ENCODE results near the gene ZNF774. TPM values are rescaled to one million over a fixed set of nuclear protein-coding genes. Genes with fewer than 3 reads are reported as not detected.
"Not testable (repeated sequence)": the region's sequence is repeated elsewhere in the genome, so short reads cannot be mapped to it uniquely, and the experiment has no call there.

The ZNF774 gene
- 1 to 10 TPM; 1.6 to 2.1 TPM for total RNA-seq

GRCh38 chr15:90352107-90352893, at the start of gene ZNF774:
Gene ZNF774 (plus strand): TSS chr15:90352284. CDS start chr15:90354661, 2,377 bp downstream.
- CTCF ChIA-PET: interaction anchor here (0.8 to 2.5 kb wide), 5 partner anchors 9 to 62 kb away, joined by 3 to 16 read pairs (median 4); no protein-coding TSS in a partner anchor
- Mint-ChIP-seq H3K9me3 (ENCODE audit: low read depth) (no peaks in the 10 kb centered on the region), H3K4me1 (peaks cover 25% of the 10 kb centered on the region), H3K36me3 (no peaks in the 10 kb centered on the region), H3K27ac (peak within 1 kb of the TSS; percentile 67), H3K4me3 (peak within 1 kb of the TSS; percentile 81), H3K27me3 (peaks cover 11% of the 10 kb centered on the region)
- DNase-seq (peak; percentile 95), ATAC-seq (peak; percentile 99)

- H3K27me3 Mint-ChIP-seq; ATAC-seq; H3K4me3 Mint-ChIP-seq; H3K27ac Mint-ChIP-seq; H3K9me3 Mint-ChIP-seq (ENCODE audit: low read depth); H3K36me3 Mint-ChIP-seq: not testable (repeated sequence)
- CTCF ChIA-PET: interaction anchor here (2.8 to 7.3 kb wide), 3 partner anchors 12 to 177 kb away, joined by 16 to 65 read pairs (median 28); no protein-coding TSS in a partner anchor
- peaks cover 43% of the 10 kb centered on the region for H3K4me1 Mint-ChIP-seq
- DNase-seq: peak; percentile 12
Measured at GRCh38 chr15:90305355-90305754, 46.7 kb upstream of the ZNF774 start.

- ATAC-seq: no peak
Measured at GRCh38 chr15:90305932-90306331, 46.2 kb upstream of the ZNF774 start.

GRCh38 chr15:90306560-90306959, 45.5 kb upstream of the ZNF774 start:
- H3K9me3 Mint-ChIP-seq (ENCODE audit: low read depth): no peaks in the 10 kb centered on the region
- H3K4me1 Mint-ChIP-seq: peaks cover 32% of the 10 kb centered on the region
- DNase-seq: peak; percentile 74
- CTCF ChIA-PET: interaction anchor here (0.6 to 7.3 kb wide), 10 partner anchors 8 to 628 kb away, joined by 3 to 65 read pairs (median 4); partner anchors contain the start of genes HDDC3 and UNC45A
- H3K27me3 Mint-ChIP-seq: peaks cover 9% of the 10 kb centered on the region
- H3K27ac Mint-ChIP-seq: peak overlapping the region; percentile 54
- H3K36me3 Mint-ChIP-seq: no peaks in the 10 kb centered on the region
- peak overlapping the region; percentile 5 for H3K4me3 Mint-ChIP-seq
- ATAC-seq: peak; percentile 96

More at GRCh38 chr15:90305932-90306331, 46.2 kb upstream of the ZNF774 start:
- Mint-ChIP-seq H3K9me3 (ENCODE audit: low read depth) (no peaks in the 10 kb centered on the region), H3K27me3 (peaks cover 3% of the 10 kb centered on the region), H3K27ac (peak overlapping the region; percentile 54), H3K36me3 (no peaks in the 10 kb centered on the region), H3K4me1 (peaks cover 38% of the 10 kb centered on the region), H3K4me3 (peak overlapping the region; percentile 5)
- CTCF ChIA-PET: interaction anchor here (0.6 to 7.3 kb wide), 8 partner anchors 13 to 629 kb away, joined by 3 to 65 read pairs (median 6); partner anchors contain the start of genes HDDC3 and UNC45A
- DNase-seq: peak; percentile 9

- DNase-seq (peak; percentile 39), ATAC-seq (no peak)
- Mint-ChIP-seq H3K4me3 (no peak overlapping the region), H3K4me1 (peaks cover 28% of the 10 kb centered on the region), H3K27ac (no peak overlapping the region), H3K27me3 (peaks cover 20% of the 10 kb centered on the region), H3K36me3 (no peaks in the 10 kb centered on the region), H3K9me3 (ENCODE audit: low read depth) (no peaks in the 10 kb centered on the region)
- CTCF ChIA-PET: interaction anchor here (0.6 to 7.3 kb wide), 8 partner anchors 9 to 625 kb away, joined by 3 to 65 read pairs (median 6); partner anchors contain the start of gene HDDC3
Measured at GRCh38 chr15:90307661-90308060, 44.4 kb upstream of the ZNF774 start.

- Mint-ChIP-seq H3K27ac (no peak overlapping the region), H3K4me1 (peaks cover 29% of the 10 kb centered on the region), H3K27me3 (peaks cover 25% of the 10 kb centered on the region), H3K9me3 (ENCODE audit: low read depth) (no peaks in the 10 kb centered on the region), H3K36me3 (no peaks in the 10 kb centered on the region), H3K4me3 (no peak overlapping the region)
- no peak for ATAC-seq
- peak; percentile 38 for DNase-seq
- CTCF ChIA-PET: interaction anchor here (2.0 to 7.3 kb wide), 3 partner anchors 8 to 16 kb away, joined by 8 to 65 read pairs (median 13); no protein-coding TSS in a partner anchor
Measured at GRCh38 chr15:90309020-90309419, 43.1 kb upstream of the ZNF774 start.

GRCh38 chr15:90315278-90315982, 36.7 kb upstream of the ZNF774 start:
- DNase-seq (peak; percentile 15), ATAC-seq (no peak)
- peaks cover 28% of the 10 kb centered on the region for H3K27me3 Mint-ChIP-seq
- CTCF ChIA-PET: interaction anchor here (1.0 to 1.5 kb wide), 3 partner anchors 22 to 166 kb away, joined by 3 to 6 read pairs (median 3); partner anchors contain the start of gene ZNF774
- H3K27ac Mint-ChIP-seq: no peak overlapping the region
- H3K9me3 Mint-ChIP-seq (ENCODE audit: low read depth): no peaks in the 10 kb centered on the region
- no peak overlapping the region for H3K4me3 Mint-ChIP-seq
- H3K4me1 Mint-ChIP-seq: peaks cover 11% of the 10 kb centered on the region
- H3K36me3 Mint-ChIP-seq: no peaks in the 10 kb centered on the region

- Mint-ChIP-seq H3K4me1 (peaks cover 13% of the 10 kb centered on the region), H3K27ac (no peak overlapping the region), H3K36me3 (no peaks in the 10 kb centered on the region), H3K9me3 (ENCODE audit: low read depth) (no peaks in the 10 kb centered on the region), H3K27me3 (peaks cover 25% of the 10 kb centered on the region), H3K4me3 (no peak overlapping the region)
- CTCF ChIA-PET: interaction anchor here (0.8 to 1.5 kb wide), 3 partner anchors 15 to 166 kb away, joined by 3 to 6 read pairs (median 3); no protein-coding TSS in a partner anchor
- DNase-seq: peak; percentile 1
- ATAC-seq: no peak
Measured at GRCh38 chr15:90316139-90316538, 35.9 kb upstream of the ZNF774 start.

GRCh38 chr15:90318591-90318990, 33.5 kb upstream of the ZNF774 start:
- ATAC-seq (no peak), DNase-seq (peak; percentile 25)
- H3K9me3 Mint-ChIP-seq (ENCODE audit: low read depth): no peaks in the 10 kb centered on the region
- H3K4me3 Mint-ChIP-seq: no peak overlapping the region
- peaks cover 4% of the 10 kb centered on the region for H3K27me3 Mint-ChIP-seq
- no peaks in the 10 kb centered on the region for H3K36me3 Mint-ChIP-seq
- H3K27ac Mint-ChIP-seq: no peak overlapping the region
- CTCF ChIA-PET: interaction anchor here (0.5 to 4.0 kb wide), 15 partner anchors 11 to 302 kb away, joined by 3 to 71 read pairs (median 9); no protein-coding TSS in a partner anchor
- H3K4me1 Mint-ChIP-seq: peaks cover 11% of the 10 kb centered on the region

- Mint-ChIP-seq H3K4me3 (no peak overlapping the region), H3K36me3 (no peaks in the 10 kb centered on the region), H3K27ac (peak overlapping the region; percentile 45), H3K4me1 (peaks cover 11% of the 10 kb centered on the region), H3K27me3 (no peaks in the 10 kb centered on the region), H3K9me3 (ENCODE audit: low read depth) (no peaks in the 10 kb centered on the region)
- CTCF ChIA-PET: interaction anchor here (0.6 to 4.0 kb wide), 97 partner anchors 8 to 614 kb away, joined by 3 to 71 read pairs (median 4); partner anchors contain the start of genes HDDC3, IQGAP1, MAN2A2 and UNC45A
- peak; percentile 82 for DNase-seq
- ATAC-seq: peak; percentile 99
Measured at GRCh38 chr15:90320062-90320884, 31.8 kb upstream of the ZNF774 start.

- no peaks in the 10 kb centered on the region for H3K9me3 Mint-ChIP-seq (ENCODE audit: low read depth)
- H3K27me3 Mint-ChIP-seq: no peaks in the 10 kb centered on the region
- H3K36me3 Mint-ChIP-seq: no peaks in the 10 kb centered on the region
- ATAC-seq (no peak), DNase-seq (no peak)
- CTCF ChIA-PET: interaction anchor here (0.6 to 4.0 kb wide), 50 partner anchors 8 to 614 kb away, joined by 3 to 71 read pairs (median 6); partner anchors contain the start of genes HDDC3, IQGAP1, UNC45A and ZNF774
- peaks cover 11% of the 10 kb centered on the region for H3K4me1 Mint-ChIP-seq
- H3K4me3 Mint-ChIP-seq: no peak overlapping the region
- no peak overlapping the region for H3K27ac Mint-ChIP-seq
Measured at GRCh38 chr15:90320885-90321278, 31.2 kb upstream of the ZNF774 start.

- peak; percentile 23 for DNase-seq
- H3K9me3 Mint-ChIP-seq (ENCODE audit: low read depth): no peaks in the 10 kb centered on the region
- H3K36me3 Mint-ChIP-seq: no peaks in the 10 kb centered on the region
- H3K4me1 Mint-ChIP-seq: peaks cover 11% of the 10 kb centered on the region
- no peak overlapping the region for H3K27ac Mint-ChIP-seq
- no peak for ATAC-seq
- H3K27me3 Mint-ChIP-seq: no peaks in the 10 kb centered on the region
- no peak overlapping the region for H3K4me3 Mint-ChIP-seq
- CTCF ChIA-PET: interaction anchor here (1.2 kb wide), 1 partner anchor 29 kb away, joined by 3 read pairs; no protein-coding TSS in a partner anchor
Measured at GRCh38 chr15:90322538-90322937, 29.5 kb upstream of the ZNF774 start.
